IPS DF 4.7 (cell line): ENCODE measurements around the gene GDAP1L1.
"Not testable (repeated sequence)": the region's sequence is repeated elsewhere in the genome, so short reads cannot be mapped to it uniquely, and the experiment has no call there.

Experiments
- DNase-seq: peaks from one replicate; pipeline ENCODE4 v3.0.0-alpha.2; 2013; ENCODE audit warnings: low spot score; ENCODE audit errors: extremely low read depth

GDAP1L1 gene

GRCh38 chr20:44254073-44254472 is 7.0 kb downstream of the GDAP1L1 start:
- DNase-seq: no peak

- no peak for DNase-seq
Measured at GRCh38 chr20:44255942-44256341, 8.8 kb downstream of the GDAP1L1 start.

- DNase-seq: no peak
Measured at GRCh38 chr20:44256961-44257360, 9.9 kb downstream of the GDAP1L1 start.

GRCh38 chr20:44258226-44258890 is 11.2 kb downstream of the GDAP1L1 start:
- DNase-seq: no peak

GRCh38 chr20:44264287-44264686 is 17.2 kb downstream of the GDAP1L1 start:
- no peak for DNase-seq

- no peak for DNase-seq
Measured at GRCh38 chr20:44268802-44269201, 21.7 kb downstream of the GDAP1L1 start.

- DNase-seq: peak; percentile 49
Measured at GRCh38 chr20:44271915-44272663, 25.0 kb downstream of the GDAP1L1 start.

GRCh38 chr20:44273231-44274215 is 26.4 kb downstream of the GDAP1L1 start:
- DNase-seq: no peak

- no peak for DNase-seq
Measured at GRCh38 chr20:44274303-44275017, 27.4 kb downstream of the GDAP1L1 start.

- no peak for DNase-seq
Measured at GRCh38 chr20:44279228-44279627, 32.1 kb downstream of the GDAP1L1 start.

- no peak for DNase-seq
Measured at GRCh38 chr20:44280387-44280786, 33.3 kb downstream of the GDAP1L1 start.

GRCh38 chr20:44282192-44282591 is 35.1 kb downstream of the GDAP1L1 start:
- no peak for DNase-seq

- no peak for DNase-seq
Measured at GRCh38 chr20:44284032-44284431, 36.9 kb downstream of the GDAP1L1 start.

- DNase-seq: no peak
Measured at GRCh38 chr20:44287272-44288097, 40.4 kb downstream of the GDAP1L1 start.

- no peak for DNase-seq
Measured at GRCh38 chr20:44288252-44288651, 41.1 kb downstream of the GDAP1L1 start.

- DNase-seq: no peak
Measured at GRCh38 chr20:44291754-44292153, 44.6 kb downstream of the GDAP1L1 start.

GRCh38 chr20:44296011-44296410 is 48.9 kb downstream of the GDAP1L1 start:
- no peak for DNase-seq

- no peak for DNase-seq
Measured at GRCh38 chr20:44297721-44298120, 50.6 kb downstream of the GDAP1L1 start.

- DNase-seq: not testable (repeated sequence)
Measured at GRCh38 chr20:44299011-44299535, 52.0 kb downstream of the GDAP1L1 start.

GRCh38 chr20:44301285-44301684 is 54.2 kb downstream of the GDAP1L1 start:
- no peak for DNase-seq
